KMS-11 (cell line): ENCODE measurements around the gene PKD1L1.

ENCODE experiments used
- H2AFZ ChIP-seq: fragments of 200-600 bp; sonication (generic); 2 replicates; pipeline ENCODE4 v1.6.1; 2016; ENCODE audit warnings: antibody characterized with exemption, mixed run types, low read depth
- H3K27ac ChIP-seq: fragments of 200-600 bp; sonication (generic); 2 replicates; pipeline ENCODE4 v1.6.1; 2016; ENCODE audit warnings: mild to moderate bottlenecking, mixed run types
- H3K27me3 ChIP-seq: fragments of 200-600 bp; sonication (generic); 2 replicates; pipeline ENCODE4 v1.6.1; 2017; ENCODE audit warnings: mild to moderate bottlenecking, low read depth, mixed run types, moderate library complexity; ENCODE audit not compliant: insufficient read depth
- H3K36me3 ChIP-seq: fragments of 200-600 bp; sonication (generic); 2 replicates; pipeline ENCODE4 v1.6.1; 2017; ENCODE audit warnings: mild to moderate bottlenecking, mixed run types; ENCODE audit not compliant: insufficient read depth
- H3K4me1 ChIP-seq: fragments of 200-600 bp; sonication (generic); 2 replicates; pipeline ENCODE4 v1.6.1; 2016; ENCODE audit warnings: mild to moderate bottlenecking, low read depth, mixed run types; ENCODE audit not compliant: poor library complexity, severe bottlenecking
- H3K4me2 ChIP-seq: fragments of 200-600 bp; sonication (generic); 2 replicates; pipeline ENCODE4 v1.7.0; 2016; ENCODE audit warnings: mild to moderate bottlenecking, mixed run types
- H3K4me3 ChIP-seq: fragments of 200-600 bp; sonication (generic); IDR thresholded peaks from 2 replicates; pipeline ENCODE4 v1.6.1; 2017; ENCODE audit warnings: low read depth, low read length, mixed read lengths; ENCODE audit not compliant: insufficient read depth
- H3K79me2 ChIP-seq: fragments of 200-600 bp; sonication (generic); 2 replicates; pipeline ENCODE4 v1.6.1; 2016; ENCODE audit warnings: low read depth, mixed run types; ENCODE audit not compliant: insufficient read depth
- H3K9ac ChIP-seq: fragments of 200-600 bp; sonication (generic); 2 replicates; pipeline ENCODE4 v1.6.1; 2016; ENCODE audit warnings: mild to moderate bottlenecking, mixed run types
- H4K20me1 ChIP-seq: fragments of 200-600 bp; sonication (generic); 2 replicates; pipeline ENCODE4 v1.6.1; 2016; ENCODE audit warnings: mild to moderate bottlenecking, mixed run types; ENCODE audit not compliant: insufficient read depth
- CTCF ChIP-seq: fragments of 200-600 bp; sonication (generic); conservative IDR thresholded peaks from 2 replicates; pipeline ENCODE4 v1.6.1; 2017; ENCODE audit warnings: low read depth, mild to moderate bottlenecking, antibody characterized with exemption, low read length, moderate library complexity, mixed read lengths

Gene PKD1L1

GRCh38 chr7:47804767-47805545, 143.3 kb downstream of the PKD1L1 start:
- no peak overlapping the region for H3K4me2 ChIP-seq
- H3K36me3 ChIP-seq: no peaks in the 10 kb centered on the region
- no peak for TF ChIP-seq CTCF
- no peaks in the 10 kb centered on the region for H3K79me2 ChIP-seq
- no peaks in the 10 kb centered on the region for H4K20me1 ChIP-seq
- no peak overlapping the region for H2AFZ ChIP-seq
- no peak overlapping the region for H3K9ac ChIP-seq
- H3K4me1 ChIP-seq: no peaks in the 10 kb centered on the region
- no peaks in the 10 kb centered on the region for H3K27me3 ChIP-seq
- H3K4me3 ChIP-seq: no peak overlapping the region
- H3K27ac ChIP-seq: no peak overlapping the region

- H3K9ac ChIP-seq: no peak overlapping the region
- H3K27me3 ChIP-seq: no peaks in the 10 kb centered on the region
- no peaks in the 10 kb centered on the region for H3K79me2 ChIP-seq
- H2AFZ ChIP-seq: no peak overlapping the region
- H3K4me3 ChIP-seq: no peak overlapping the region
- no peak overlapping the region for H3K27ac ChIP-seq
- H3K4me1 ChIP-seq: no peaks in the 10 kb centered on the region
- H4K20me1 ChIP-seq: no peaks in the 10 kb centered on the region
- no peak overlapping the region for H3K4me2 ChIP-seq
- TF ChIP-seq CTCF: no peak
- H3K36me3 ChIP-seq: no peaks in the 10 kb centered on the region
Observed at GRCh38 chr7:47803846-47804245, 144.4 kb downstream of the PKD1L1 start.

- no peak for TF ChIP-seq CTCF
- no peaks in the 10 kb centered on the region for H3K79me2 ChIP-seq
- no peak overlapping the region for H2AFZ ChIP-seq
- no peak overlapping the region for H3K4me2 ChIP-seq
- H4K20me1 ChIP-seq: no peaks in the 10 kb centered on the region
- H3K27ac ChIP-seq: no peak overlapping the region
- H3K9ac ChIP-seq: no peak overlapping the region
- no peak overlapping the region for H3K4me3 ChIP-seq
- no peaks in the 10 kb centered on the region for H3K27me3 ChIP-seq
- H3K4me1 ChIP-seq: no peaks in the 10 kb centered on the region
- H3K36me3 ChIP-seq: no peaks in the 10 kb centered on the region
Observed at GRCh38 chr7:47803025-47803424, 145.2 kb downstream of the PKD1L1 start.

GRCh38 chr7:47801423-47801822, 146.8 kb downstream of the PKD1L1 start:
- no peak overlapping the region for H3K4me2 ChIP-seq
- no peaks in the 10 kb centered on the region for H3K36me3 ChIP-seq
- H3K79me2 ChIP-seq: no peaks in the 10 kb centered on the region

More at GRCh38 chr7:47801423-47801822, 146.8 kb downstream of the PKD1L1 start:
- Histone ChIP-seq H3K27ac (no peak overlapping the region), H4K20me1 (no peaks in the 10 kb centered on the region), H3K27me3 (no peaks in the 10 kb centered on the region), H3K4me1 (no peaks in the 10 kb centered on the region), H3K9ac (no peak overlapping the region), H3K4me3 (no peak overlapping the region), H2AFZ (no peak overlapping the region)
- TF ChIP-seq CTCF: no peak
